ENCODE data around the gene SYT14. TPM values are rescaled to one million over a fixed set of nuclear protein-coding genes. Genes with fewer than 3 reads are reported as not detected.
A peak's percentile ranks its signal among the peaks of the same experiment; 100 is the strongest.

SYT14 gene
- total RNA-seq, 4 donors from 2014 or later, result 0.98 to 4.2 (median 2.0) TPM

DNA sequence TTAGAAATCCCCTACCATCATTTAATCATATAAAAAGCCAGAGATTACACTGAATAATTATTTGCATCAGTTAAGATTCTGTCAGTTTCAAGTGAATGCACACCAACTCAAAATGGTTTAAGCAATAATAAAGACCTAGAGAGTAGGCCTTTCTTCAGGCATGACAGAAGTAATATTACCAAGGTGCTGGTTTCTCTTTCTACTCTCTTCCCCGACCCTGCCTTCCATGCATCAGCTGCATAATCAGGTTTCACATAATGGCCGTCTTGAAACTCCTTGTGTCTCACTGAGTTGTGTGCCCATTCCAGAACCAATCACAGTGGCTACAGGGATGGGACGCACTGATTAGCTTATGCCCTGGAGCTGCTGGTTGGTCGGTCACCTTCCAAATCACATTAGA is 191.1 kb downstream of the SYT14 start:
- no peaks in the 10 kb centered on the region for H3K27me3 ChIP-seq
- H3K36me3 ChIP-seq, result no peaks in the 10 kb centered on the region
- no peaks in the 10 kb centered on the region for H3K4me1 ChIP-seq
- DNase-seq (ENCODE audit: low spot score in 2 of 2), result no peak
- no peak overlapping the region for H3K27ac ChIP-seq
- no peak for TF ChIP-seq POLR2A (IDR thresholded peaks at IDR 0.05)
- no peak for TF ChIP-seq EP300 (IDR thresholded peaks at IDR 0.05)
- TF ChIP-seq, protein P1, sequence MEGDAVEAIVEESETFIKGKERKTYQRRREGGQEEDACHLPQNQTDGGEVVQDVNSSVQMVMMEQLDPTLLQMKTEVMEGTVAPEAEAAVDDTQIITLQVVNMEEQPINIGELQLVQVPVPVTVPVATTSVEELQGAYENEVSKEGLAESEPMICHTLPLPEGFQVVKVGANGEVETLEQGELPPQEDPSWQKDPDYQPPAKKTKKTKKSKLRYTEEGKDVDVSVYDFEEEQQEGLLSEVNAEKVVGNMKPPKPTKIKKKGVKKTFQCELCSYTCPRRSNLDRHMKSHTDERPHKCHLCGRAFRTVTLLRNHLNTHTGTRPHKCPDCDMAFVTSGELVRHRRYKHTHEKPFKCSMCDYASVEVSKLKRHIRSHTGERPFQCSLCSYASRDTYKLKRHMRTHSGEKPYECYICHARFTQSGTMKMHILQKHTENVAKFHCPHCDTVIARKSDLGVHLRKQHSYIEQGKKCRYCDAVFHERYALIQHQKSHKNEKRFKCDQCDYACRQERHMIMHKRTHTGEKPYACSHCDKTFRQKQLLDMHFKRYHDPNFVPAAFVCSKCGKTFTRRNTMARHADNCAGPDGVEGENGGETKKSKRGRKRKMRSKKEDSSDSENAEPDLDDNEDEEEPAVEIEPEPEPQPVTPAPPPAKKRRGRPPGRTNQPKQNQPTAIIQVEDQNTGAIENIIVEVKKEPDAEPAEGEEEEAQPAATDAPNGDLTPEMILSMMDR (IDR thresholded peaks at IDR 0.05), result no peak
- no peaks in the 10 kb centered on the region for H3K9me3 ChIP-seq
- 61 to 65% methylated on average over 4 of the region's 4 CpGs for WGBS, 2 donors
- H3K4me3 ChIP-seq, result no peak overlapping the region

DNA sequence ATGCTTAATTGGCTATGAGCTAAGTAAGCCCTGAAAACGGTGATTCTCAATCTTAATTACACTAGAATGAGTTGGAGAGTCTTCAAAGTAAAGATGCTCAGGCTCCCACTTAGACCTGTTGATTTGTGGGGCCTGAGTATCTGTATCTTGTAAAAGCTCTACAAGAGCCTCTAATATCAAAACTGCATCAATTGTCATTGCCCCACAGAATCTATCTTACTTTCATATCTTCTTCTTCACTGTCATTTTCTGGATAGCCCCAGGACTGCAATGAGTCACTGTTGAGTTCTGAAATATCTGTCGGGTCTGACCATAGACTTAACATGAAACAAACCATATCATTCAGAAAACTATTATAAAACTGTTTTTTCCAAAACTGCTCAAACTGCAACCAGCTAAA is 191.7 kb downstream of the SYT14 start:
- no peaks in the 10 kb centered on the region for H3K27me3 ChIP-seq
- H3K9me3 ChIP-seq, result no peaks in the 10 kb centered on the region
- 67 to 70% methylated on average over 2 of the region's 2 CpGs for WGBS, 2 donors
- no peak overlapping the region for H3K4me3 ChIP-seq
- TF ChIP-seq POLR2A (IDR thresholded peaks at IDR 0.05) (no peak), EP300 (IDR thresholded peaks at IDR 0.05) (no peak)
- TF ChIP-seq, protein P1 (IDR thresholded peaks at IDR 0.05), result no peak
- no peaks in the 10 kb centered on the region for H3K36me3 ChIP-seq
- DNase-seq (ENCODE audit: low spot score in 2 of 2), result no peak
- H3K4me1 ChIP-seq, result no peaks in the 10 kb centered on the region
- no peak overlapping the region for H3K27ac ChIP-seq

DNA sequence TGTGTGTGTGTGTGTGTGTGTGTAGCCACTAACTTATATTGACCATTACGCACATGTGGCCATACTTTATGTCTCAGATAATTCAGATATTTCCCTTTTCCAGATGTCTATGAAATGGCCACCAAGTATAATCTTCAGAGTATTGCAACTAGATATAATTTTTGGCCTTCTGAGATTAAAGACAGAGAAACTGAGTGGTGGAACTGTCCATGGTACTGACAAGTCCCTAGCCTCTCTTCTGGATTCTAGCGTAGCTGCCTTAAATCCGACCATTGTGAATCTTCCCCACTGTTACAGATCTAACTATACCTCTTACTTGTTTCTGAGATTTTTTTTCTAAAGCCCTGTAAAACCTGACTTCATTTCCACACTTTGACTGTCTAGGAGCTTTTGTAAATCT is 194.6 kb downstream of the SYT14 start:
- Histone ChIP-seq H3K27me3 (no peaks in the 10 kb centered on the region), H3K36me3 (no peaks in the 10 kb centered on the region), H3K9me3 (no peaks in the 10 kb centered on the region), H3K4me1 (no peaks in the 10 kb centered on the region), H3K4me3 (no peak overlapping the region), H3K27ac (no peak overlapping the region)
- TF ChIP-seq POLR2A (IDR thresholded peaks at IDR 0.05) (no peak), EP300 (IDR thresholded peaks at IDR 0.05) (no peak)
- TF ChIP-seq, protein P1 (IDR thresholded peaks at IDR 0.05), result no peak
- no peak for DNase-seq (ENCODE audit: low spot score in 2 of 2)
- 47 to 53% methylated on average over 3 of the region's 3 CpGs for WGBS, 2 donors

DNA sequence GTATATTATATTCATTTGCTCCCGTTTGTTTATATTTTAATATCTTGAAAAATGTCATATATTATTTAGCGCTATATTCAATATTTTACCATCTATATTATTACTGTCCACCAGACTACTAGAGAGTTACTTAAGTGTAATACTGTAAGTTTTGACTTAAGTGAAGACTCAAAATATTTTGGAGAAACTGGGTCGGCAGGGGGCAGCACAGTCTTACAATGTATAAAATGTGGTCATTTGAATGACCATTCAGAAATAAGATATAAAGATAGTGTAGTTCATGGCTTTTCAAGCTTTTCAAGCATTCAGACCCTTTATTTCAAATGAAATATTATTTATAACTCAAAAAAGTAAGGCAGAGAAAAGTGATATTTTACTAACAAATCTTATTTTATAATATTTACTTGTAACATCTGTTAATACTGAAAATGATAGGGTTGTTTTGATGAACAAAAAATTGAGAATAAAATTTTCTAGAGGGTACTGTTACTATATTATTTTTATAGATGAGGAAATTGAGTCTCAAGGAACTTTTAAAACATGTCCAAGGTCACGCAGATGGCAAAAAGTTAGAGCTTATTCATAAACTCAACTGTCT is 205.5 kb downstream of the SYT14 start:
- H3K4me1 ChIP-seq, result no peaks in the 10 kb centered on the region
- H3K27me3 ChIP-seq, result no peaks in the 10 kb centered on the region
- no peaks in the 10 kb centered on the region for H3K36me3 ChIP-seq
- H3K27ac ChIP-seq, result no peak overlapping the region
- no peaks in the 10 kb centered on the region for H3K9me3 ChIP-seq
- no peak overlapping the region for H3K4me3 ChIP-seq
- peak; percentile 79 to 92 for DNase-seq (ENCODE audit: low spot score in 2 of 2)
- TF ChIP-seq EP300 (IDR thresholded peaks at IDR 0.05) (no peak), POLR2A (IDR thresholded peaks at IDR 0.05) (no peak)
- TF ChIP-seq, protein P1 (IDR thresholded peaks at IDR 0.05), result peak; percentile 50 to 74 (median 60)
- 36 to 42% methylated on average over 4 of the region's 4 CpGs for WGBS, 2 donors

DNA sequence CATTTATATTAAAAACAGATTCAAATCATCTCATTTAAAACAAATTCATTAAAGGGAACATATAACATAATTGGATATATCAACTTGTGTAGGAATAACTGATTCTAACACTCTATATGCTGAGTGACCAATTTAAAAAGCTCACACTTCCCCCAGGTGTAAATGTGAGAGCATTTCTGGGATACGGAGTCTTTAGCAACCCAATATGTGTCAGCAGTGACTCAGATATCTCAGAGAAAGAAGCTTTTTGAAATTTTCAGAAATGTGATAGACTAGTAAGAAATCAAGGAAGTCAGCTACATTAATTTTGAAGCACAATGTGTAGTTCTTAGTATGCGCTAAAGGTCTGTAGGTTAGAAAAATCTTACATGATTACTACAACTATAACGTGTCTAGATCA is 206.7 kb downstream of the SYT14 start:
- H3K9me3 ChIP-seq, result no peaks in the 10 kb centered on the region
- no peaks in the 10 kb centered on the region for H3K4me1 ChIP-seq
- DNase-seq (ENCODE audit: low spot score in 2 of 2), result no peak
- WGBS, 2 donors, result 64 to 81% methylated on average over 3 of the region's 3 CpGs
- no peaks in the 10 kb centered on the region for H3K27me3 ChIP-seq
- no peaks in the 10 kb centered on the region for H3K36me3 ChIP-seq
- no peak overlapping the region for H3K27ac ChIP-seq
- no peak overlapping the region for H3K4me3 ChIP-seq
- TF ChIP-seq EP300 (IDR thresholded peaks at IDR 0.05) (no peak), POLR2A (IDR thresholded peaks at IDR 0.05) (no peak)
- TF ChIP-seq, protein P1 (IDR thresholded peaks at IDR 0.05), result no peak

All from tibial nerve (tissue), 4 donors.